Skeletal muscle tissue (tissue), 4 donors: Measurements from ENCODE around the gene CD74. TPM values are rescaled to one million over a fixed set of nuclear protein-coding genes. Genes with fewer than 3 reads are reported as not detected.

Experiments
- H3K27ac ChIP-seq: one replicate; pipeline ENCODE4 v1.7.0; 2013; ENCODE audit warnings: mild to moderate bottlenecking, low read depth, low read length, inconsistent platforms
- H3K27me3 ChIP-seq, 3 donors: one replicate each; pipeline ENCODE4 v1.7.0; 2013; ENCODE audit warnings: low read length in 3 of 3; ENCODE audit not compliant: control insufficient read depth in 3 of 3, insufficient read depth in 3 of 3
- H3K36me3 ChIP-seq, 3 donors: one replicate each; pipeline ENCODE4 v1.7.0; 2013; ENCODE audit warnings: low read length in 3 of 3; ENCODE audit not compliant: control insufficient read depth in 3 of 3, insufficient read depth in 3 of 3
- H3K4me1 ChIP-seq, 3 donors: one replicate each; pipeline ENCODE4 v1.7.0; 2013; ENCODE audit warnings: low read length in 3 of 3, mild to moderate bottlenecking in 3 of 3; ENCODE audit not compliant: control insufficient read depth in 3 of 3, insufficient read depth in 3 of 3
- H3K4me3 ChIP-seq, 3 donors: one replicate each; pipeline ENCODE4 v1.7.0; 2013; ENCODE audit warnings: low read length in 3 of 3
- H3K9ac ChIP-seq, 3 donors: one replicate each; pipeline ENCODE4 v1.7.0; 2013; ENCODE audit warnings: low read length in 3 of 3, mild to moderate bottlenecking in 3 of 3, moderate library complexity in 2 of 3, low read depth in 1 of 3
- H3K9me3 ChIP-seq, 3 donors: one replicate each; pipeline ENCODE4 v1.7.0; 2013; ENCODE audit warnings: low read length in 3 of 3; ENCODE audit not compliant: control insufficient read depth in 3 of 3
- total RNA-seq: library from RNA; depleted of rRNA; stranded (reverse); fragments of >200 nt; gene quantifications from one replicate; pipeline ENCODE4 v1.2.3, GENCODE V29; 2014
- donor health status: Osteomylitis.

CD74 gene
- total RNA-seq, 1 donor from 2014 or later, result 63.2 TPM

DNA sequence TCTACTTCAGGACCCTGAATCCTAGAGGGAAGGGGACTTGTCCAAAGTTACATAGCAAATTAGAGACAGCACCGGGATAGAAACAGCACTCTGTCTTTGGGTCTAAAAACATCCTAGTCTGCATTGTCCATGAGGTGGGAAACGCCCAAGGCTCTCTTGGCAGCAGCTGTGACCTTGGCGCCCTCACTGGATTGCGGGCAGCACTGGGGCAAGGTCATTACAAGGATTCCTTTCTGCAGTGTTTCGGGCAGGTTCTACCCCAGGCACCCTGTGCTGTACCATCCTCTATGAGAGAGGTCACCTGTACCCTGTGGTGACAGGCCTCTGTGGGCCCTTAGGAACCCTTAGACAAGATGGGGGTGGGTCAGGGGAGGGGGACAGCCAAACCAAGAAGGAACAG is 8.6 kb downstream of the CD74 start:
- peaks cover 32 to 48% (median 43%) of the 10 kb centered on the region in 3 donors for H3K36me3 ChIP-seq
- no peaks in the 10 kb centered on the region for H3K9me3 ChIP-seq
- no peak overlapping the region for H3K4me3 ChIP-seq
- no peak overlapping the region for H3K27ac ChIP-seq
- H3K9ac ChIP-seq, result no peak overlapping the region
- H3K4me1 ChIP-seq, result peaks cover 4 to 12% (median 8%) of the 10 kb centered on the region in 3 donors
- H3K27me3 ChIP-seq, result no peaks in the 10 kb centered on the region

DNA sequence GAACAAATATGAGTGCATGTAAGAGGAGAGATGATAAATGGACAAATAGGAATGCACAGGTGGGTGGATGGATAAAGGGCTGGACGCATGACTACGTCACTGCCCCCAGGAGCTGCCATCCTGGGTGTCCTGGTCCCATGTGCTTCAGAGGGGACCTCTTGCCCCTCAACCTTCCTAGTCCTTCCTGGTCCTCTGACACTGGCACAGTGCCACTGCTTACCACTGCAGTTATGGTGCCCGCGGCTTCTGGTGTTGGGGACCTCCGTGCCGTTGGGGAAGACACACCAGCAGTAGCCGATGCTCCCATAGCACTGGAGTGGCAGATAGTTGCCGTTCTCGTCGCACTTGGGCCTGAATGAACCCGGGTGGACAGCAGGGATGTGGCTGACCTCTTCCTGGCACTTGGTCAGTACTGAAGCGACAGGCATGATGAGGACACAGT is 9.8 kb downstream of the CD74 start:
- no peak overlapping the region for H3K4me3 ChIP-seq
- peaks cover 0 to 4% (median 3%) of the 10 kb centered on the region in 3 donors for H3K4me1 ChIP-seq
- H3K36me3 ChIP-seq, result peaks cover 40 to 59% (median 55%) of the 10 kb centered on the region in 3 donors
- no peak overlapping the region for H3K9ac ChIP-seq
- no peaks in the 10 kb centered on the region for H3K27me3 ChIP-seq
- no peak overlapping the region for H3K27ac ChIP-seq
- no peaks in the 10 kb centered on the region for H3K9me3 ChIP-seq

- H3K36me3 ChIP-seq, result peaks cover 40 to 61% (median 56%) of the 10 kb centered on the region in 3 donors
- H3K4me1 ChIP-seq, result peaks cover 0 to 3% (median 2%) of the 10 kb centered on the region in 3 donors
- no peaks in the 10 kb centered on the region for H3K27me3 ChIP-seq
- H3K4me3 ChIP-seq, result no peak overlapping the region
- H3K27ac ChIP-seq, result no peak overlapping the region
- no peaks in the 10 kb centered on the region for H3K9me3 ChIP-seq
- no peak overlapping the region for H3K9ac ChIP-seq
These were observed 10.4 kb downstream of the CD74 start for GRCh38 chr5:150402229-150402773.

DNA sequence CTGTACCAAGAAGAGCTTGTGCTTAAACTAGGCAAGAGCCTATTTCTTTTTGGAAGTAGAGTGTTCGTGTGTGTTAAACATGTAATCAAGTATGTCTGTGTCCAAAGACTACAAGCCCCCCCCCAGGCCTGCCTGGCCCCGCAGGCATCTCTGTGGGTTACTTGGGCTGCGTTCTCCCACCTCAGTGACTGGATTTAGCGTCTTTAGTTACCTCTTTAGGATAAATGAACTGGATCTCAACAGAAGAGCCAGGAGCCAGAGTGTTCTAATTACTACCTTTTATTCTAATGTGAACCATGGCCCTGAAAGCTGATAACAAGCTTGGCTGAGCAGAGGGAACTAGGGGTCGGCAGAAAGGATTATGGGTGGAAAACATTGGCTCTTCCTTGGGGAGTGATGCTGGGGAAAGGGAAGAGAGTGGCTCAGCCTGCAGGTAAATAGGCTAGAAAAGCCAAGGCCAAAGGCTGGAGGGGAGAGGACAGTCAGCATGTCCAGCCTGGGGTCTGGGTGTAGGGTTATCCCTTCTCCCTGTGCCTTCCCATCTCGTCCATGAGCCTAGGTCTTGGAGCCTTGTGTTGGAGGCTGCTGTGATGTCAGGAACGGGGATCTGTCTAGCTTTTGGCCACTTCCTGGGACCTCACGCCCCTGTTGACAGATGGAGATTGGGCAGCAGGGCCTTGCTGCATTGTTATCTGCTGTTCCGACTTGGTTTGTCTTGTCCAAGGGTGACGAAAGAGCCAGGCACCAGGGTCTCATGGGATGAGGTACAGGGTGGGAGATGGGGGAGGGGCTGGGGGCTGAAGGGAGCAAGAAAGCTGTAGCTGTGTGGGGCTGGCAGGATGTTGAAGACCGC is 11.1 kb downstream of the CD74 start:
- Histone ChIP-seq H3K27me3 (no peaks in the 10 kb centered on the region), H3K4me3 (no peak overlapping the region), H3K4me1 (no peaks in the 10 kb centered on the region), H3K27ac (no peak overlapping the region), H3K36me3 (peaks cover 43 to 64% (median 61%) of the 10 kb centered on the region in 3 donors), H3K9me3 (no peaks in the 10 kb centered on the region), H3K9ac (no peak overlapping the region)

DNA sequence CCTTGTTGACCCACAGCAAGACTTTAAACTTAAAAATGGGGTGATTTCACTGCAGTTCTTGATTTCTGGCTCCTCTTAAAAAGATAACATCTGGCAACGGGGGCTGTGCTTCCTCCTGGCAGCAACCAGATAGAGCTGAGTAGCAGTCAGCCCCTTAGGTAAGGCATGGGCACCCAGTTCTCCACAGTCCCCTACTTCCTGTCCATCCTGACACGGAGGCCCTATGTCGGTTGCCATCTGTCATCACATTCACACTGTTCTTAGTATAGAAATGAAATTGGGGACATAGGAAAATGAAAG is 11.7 kb downstream of the CD74 start:
- Histone ChIP-seq H3K4me3 (no peak overlapping the region), H3K4me1 (no peaks in the 10 kb centered on the region), H3K36me3 (peaks cover 48 to 63% (median 62%) of the 10 kb centered on the region in 3 donors), H3K9ac (no peak overlapping the region), H3K27ac (no peak overlapping the region), H3K27me3 (no peaks in the 10 kb centered on the region), H3K9me3 (no peaks in the 10 kb centered on the region)

DNA sequence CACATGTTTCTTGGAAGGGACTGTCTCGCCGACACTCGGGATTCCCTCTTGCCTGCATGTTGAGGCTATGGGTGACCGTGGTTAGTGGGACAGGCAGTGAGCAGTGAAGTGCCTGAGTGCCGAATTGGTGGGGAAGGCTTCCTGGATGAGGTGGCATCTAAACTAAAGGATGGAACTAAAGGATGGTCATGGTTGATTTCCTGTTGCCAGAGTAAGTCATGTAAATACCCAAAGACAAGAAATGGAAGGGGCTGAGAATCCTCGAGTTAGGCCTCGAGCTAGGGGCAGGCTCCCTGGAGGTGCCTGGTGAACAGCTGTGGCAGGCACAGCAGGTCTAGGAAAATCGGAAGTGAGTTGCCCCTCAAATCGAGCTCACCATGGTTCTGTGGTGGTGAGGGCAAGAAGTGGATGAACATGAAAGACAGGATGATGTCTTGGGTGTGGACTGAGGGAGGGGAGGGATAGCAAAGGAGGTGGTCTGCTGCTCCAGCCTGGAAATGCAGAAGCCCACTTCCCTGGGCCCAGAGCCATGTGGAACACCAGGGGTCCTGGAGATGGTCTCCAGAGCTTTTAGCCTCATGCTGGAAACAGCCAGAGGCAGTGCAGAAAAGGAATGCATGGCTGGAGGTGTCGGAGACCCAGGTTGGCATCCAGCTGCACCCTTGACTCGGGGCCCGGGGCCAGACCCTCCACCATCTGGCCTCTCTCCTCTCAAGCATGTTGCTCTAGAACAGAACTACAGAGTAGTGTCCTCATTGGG is 12.2 kb downstream of the CD74 start:
- Histone ChIP-seq H3K27ac (no peak overlapping the region), H3K4me3 (no peak overlapping the region), H3K4me1 (no peaks in the 10 kb centered on the region), H3K9ac (no peak overlapping the region), H3K9me3 (no peaks in the 10 kb centered on the region), H3K27me3 (no peaks in the 10 kb centered on the region), H3K36me3 (peaks cover 51 to 67% (median 67%) of the 10 kb centered on the region in 3 donors)

DNA sequence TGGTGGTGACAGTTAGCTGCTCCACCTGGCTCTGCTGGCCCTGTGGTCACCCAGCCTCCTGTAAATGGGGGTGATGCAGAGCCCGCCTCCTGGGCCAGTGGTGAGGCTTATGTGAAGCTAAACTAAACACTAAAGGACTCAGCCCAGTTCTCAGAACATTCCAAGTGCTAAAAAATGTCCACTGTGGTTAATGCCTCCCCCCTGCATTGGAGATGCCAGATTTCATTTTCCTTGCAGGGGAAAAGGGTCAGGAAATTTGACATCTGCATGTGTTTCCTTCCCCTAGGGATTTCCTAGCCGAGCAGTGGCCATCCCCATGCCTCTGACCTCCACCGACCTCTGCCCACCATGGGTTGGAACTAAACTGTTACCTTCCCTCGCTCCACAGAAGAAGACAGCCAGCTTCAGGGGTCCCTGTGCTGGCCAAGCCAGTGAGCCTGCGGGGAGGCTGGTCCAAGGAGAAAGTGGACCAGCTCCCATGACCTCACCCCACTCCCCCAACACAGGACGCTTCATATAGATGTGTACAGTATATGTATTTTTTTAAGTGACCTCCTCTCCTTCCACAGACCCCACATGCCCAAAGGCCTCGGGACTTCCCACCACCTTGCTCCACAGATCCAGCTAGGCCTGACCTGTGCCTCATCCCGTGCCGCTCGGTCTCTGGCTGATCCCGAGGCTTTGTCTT is 13.0 kb downstream of the CD74 start:
- Histone ChIP-seq H3K9me3 (no peaks in the 10 kb centered on the region), H3K4me3 (no peak overlapping the region), H3K27ac (no peak overlapping the region), H3K9ac (no peak overlapping the region), H3K36me3 (peaks cover 56 to 70% (median 67%) of the 10 kb centered on the region in 3 donors), H3K4me1 (no peaks in the 10 kb centered on the region), H3K27me3 (no peaks in the 10 kb centered on the region)

DNA sequence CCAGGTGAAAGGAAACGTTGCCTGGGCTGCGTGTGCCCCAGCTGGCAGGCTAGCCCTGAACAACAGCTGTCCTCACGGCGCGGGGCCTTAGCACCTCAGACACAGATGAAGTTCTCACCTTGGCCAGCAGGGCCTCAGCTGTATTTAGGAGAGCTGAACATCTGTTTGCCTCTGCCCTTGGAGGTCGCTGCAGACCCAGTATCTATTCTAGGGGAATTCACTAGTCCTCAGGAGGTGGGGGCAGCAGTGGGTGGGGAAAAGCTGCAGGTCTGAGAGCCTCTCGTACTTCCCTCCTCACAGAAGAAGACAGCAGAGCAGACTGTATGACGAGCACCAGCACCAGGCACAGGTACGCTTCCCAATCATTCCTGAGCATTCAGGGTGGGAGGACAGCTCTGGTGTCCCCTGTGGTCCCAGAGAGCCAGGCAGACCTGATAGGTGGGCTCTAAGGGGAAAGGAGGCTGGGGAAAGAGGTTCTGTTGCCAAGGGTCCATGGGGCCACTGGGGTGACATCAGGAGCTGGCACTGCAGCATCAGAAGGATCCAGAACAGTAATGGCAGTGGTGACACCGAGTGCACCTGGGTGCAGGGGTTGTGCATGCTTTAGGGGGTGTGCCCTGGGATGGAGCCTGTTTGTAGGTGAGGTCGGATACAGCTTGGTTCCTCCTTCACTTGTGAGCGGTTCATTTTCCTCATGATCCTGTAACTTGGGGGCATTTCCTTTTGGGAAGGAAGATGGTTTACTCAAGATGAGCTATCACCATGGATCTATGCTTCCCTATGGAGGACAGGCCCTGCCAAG is 13.8 kb downstream of the CD74 start:
- H3K27me3 ChIP-seq, result no peaks in the 10 kb centered on the region
- H3K4me1 ChIP-seq, result no peaks in the 10 kb centered on the region
- H3K36me3 ChIP-seq, result peaks cover 61 to 74% (median 73%) of the 10 kb centered on the region in 3 donors
- no peak overlapping the region for H3K9ac ChIP-seq
- no peak overlapping the region for H3K4me3 ChIP-seq
- H3K27ac ChIP-seq, result no peak overlapping the region
- no peaks in the 10 kb centered on the region for H3K9me3 ChIP-seq
